IPS-18a (cell line): ENCODE data around the gene SDK1.

ENCODE experiments used
- H3K27ac ChIP-seq: one replicate; pipeline ENCODE4 v1.5.1; 2013; ENCODE audit warnings: low read length
- H3K27me3 ChIP-seq: one replicate; pipeline ENCODE4 v1.6.1; 2013; ENCODE audit warnings: mild to moderate bottlenecking, low read length; ENCODE audit not compliant: control insufficient read depth, insufficient read depth
- H3K36me3 ChIP-seq: one replicate; pipeline ENCODE4 v1.6.1; 2013; ENCODE audit warnings: low read depth, low read length; ENCODE audit not compliant: control insufficient read depth
- H3K4me1 ChIP-seq: one replicate; pipeline ENCODE4 v1.6.1; 2013; ENCODE audit warnings: low read depth, low read length; ENCODE audit not compliant: control insufficient read depth
- H3K4me3 ChIP-seq: one replicate; pipeline ENCODE4 v1.5.1; 2013; ENCODE audit warnings: low read length
- H3K9ac ChIP-seq: one replicate; pipeline ENCODE4 v1.6.1; 2013; ENCODE audit warnings: mild to moderate bottlenecking, low read length, moderate library complexity
- H3K9me3 ChIP-seq: one replicate; pipeline ENCODE4 v1.6.1; 2013; ENCODE audit warnings: low read depth, low read length; ENCODE audit not compliant: control insufficient read depth

Gene SDK1

DNA sequence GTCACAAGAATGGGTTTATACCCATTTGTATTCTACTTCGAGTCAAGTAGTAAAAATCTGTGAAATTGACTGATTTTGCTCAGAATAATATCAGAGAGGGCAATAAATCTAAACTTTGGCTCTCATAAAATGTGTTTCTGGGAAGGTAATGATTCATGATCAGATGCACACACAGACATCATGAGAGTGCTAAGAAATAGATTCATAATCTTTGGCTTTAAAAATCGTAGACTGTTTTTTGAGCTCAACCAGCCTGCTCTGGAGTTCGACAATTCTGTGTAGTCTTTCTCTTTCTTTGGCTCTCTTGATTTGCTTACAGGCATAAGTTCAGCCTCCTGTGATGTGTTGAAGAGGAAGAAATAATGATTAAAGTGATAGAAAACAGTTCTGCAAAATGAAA is 494.7 kb downstream of the SDK1 start:
- Histone ChIP-seq H3K27ac (no peak overlapping the region), H3K4me1 (no peaks in the 10 kb centered on the region), H3K4me3 (no peak overlapping the region), H3K27me3 (no peaks in the 10 kb centered on the region), H3K36me3 (no peaks in the 10 kb centered on the region), H3K9me3 (no peaks in the 10 kb centered on the region), H3K9ac (no peak overlapping the region)

DNA sequence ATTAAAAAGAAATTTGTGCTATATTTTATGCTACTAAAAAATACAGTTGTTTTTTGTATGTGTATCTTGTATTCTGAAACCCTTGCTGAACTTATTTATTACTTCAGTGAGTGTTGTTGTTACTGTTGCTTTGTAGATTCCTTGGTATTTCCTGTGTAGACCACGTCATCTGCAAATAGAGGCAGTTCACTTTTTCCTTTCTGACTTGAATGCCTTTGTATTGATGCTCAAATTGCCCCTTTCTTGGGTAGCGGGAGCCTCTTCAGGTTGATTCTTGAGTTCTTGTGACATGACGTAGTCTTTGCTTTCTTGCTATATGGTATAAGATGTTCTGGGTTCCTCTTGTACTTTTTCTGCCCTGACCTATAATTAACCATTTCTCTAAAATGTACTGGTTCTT is 504.1 kb downstream of the SDK1 start:
- no peak overlapping the region for H3K9ac ChIP-seq
- no peaks in the 10 kb centered on the region for H3K27me3 ChIP-seq
- no peak overlapping the region for H3K27ac ChIP-seq
- no peaks in the 10 kb centered on the region for H3K36me3 ChIP-seq
- no peak overlapping the region for H3K4me3 ChIP-seq
- peaks cover 6% of the 10 kb centered on the region for H3K4me1 ChIP-seq
- H3K9me3 ChIP-seq: no peaks in the 10 kb centered on the region

DNA sequence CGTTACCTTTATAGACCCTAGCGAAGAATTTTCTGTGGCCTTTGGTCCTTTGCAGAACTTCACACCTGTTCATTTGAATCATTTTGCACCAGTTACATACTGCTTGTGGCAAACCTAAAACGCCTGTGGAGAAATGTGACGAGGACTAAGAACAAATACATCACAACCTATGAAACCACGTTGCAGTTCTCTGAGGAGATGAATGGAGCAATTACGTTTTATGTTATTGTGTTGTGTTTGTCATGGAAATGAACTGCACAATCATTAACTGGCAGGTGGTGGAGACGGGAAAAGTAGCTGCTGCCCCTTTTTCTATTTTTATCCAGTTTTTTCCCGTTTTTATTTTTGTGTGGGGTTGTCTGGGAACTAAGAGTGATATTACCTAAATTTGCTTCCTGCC is 505.5 kb downstream of the SDK1 start:
- no peak overlapping the region for H3K4me3 ChIP-seq
- H3K9me3 ChIP-seq: no peaks in the 10 kb centered on the region
- H3K4me1 ChIP-seq: peaks cover 9% of the 10 kb centered on the region
- H3K36me3 ChIP-seq: no peaks in the 10 kb centered on the region
- H3K27me3 ChIP-seq: no peaks in the 10 kb centered on the region
- H3K27ac ChIP-seq: no peak overlapping the region
- H3K9ac ChIP-seq: no peak overlapping the region

DNA sequence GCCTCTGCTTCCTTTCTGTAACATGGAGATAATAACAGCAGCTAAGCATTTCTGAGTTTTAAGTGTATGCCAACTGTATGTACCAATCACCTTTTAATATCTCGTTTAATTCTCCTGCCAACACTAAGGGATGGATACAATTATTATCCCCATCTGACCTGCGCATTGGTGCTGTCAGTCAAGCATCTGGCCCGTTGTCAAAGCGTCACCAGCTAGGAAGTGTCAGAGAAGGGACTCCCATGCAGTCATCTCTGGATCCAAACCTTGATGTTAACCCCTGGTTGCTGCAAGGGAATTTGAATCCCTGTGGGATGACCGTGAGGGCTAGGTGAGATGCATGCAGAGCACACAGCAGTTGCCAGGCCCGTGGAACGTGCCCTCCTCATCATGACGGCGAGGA is 506.8 kb downstream of the SDK1 start:
- no peaks in the 10 kb centered on the region for H3K36me3 ChIP-seq
- H3K27ac ChIP-seq: no peak overlapping the region
- no peaks in the 10 kb centered on the region for H3K9me3 ChIP-seq
- no peak overlapping the region for H3K9ac ChIP-seq
- H3K4me3 ChIP-seq: no peak overlapping the region
- H3K4me1 ChIP-seq: peaks cover 9% of the 10 kb centered on the region
- no peaks in the 10 kb centered on the region for H3K27me3 ChIP-seq

DNA sequence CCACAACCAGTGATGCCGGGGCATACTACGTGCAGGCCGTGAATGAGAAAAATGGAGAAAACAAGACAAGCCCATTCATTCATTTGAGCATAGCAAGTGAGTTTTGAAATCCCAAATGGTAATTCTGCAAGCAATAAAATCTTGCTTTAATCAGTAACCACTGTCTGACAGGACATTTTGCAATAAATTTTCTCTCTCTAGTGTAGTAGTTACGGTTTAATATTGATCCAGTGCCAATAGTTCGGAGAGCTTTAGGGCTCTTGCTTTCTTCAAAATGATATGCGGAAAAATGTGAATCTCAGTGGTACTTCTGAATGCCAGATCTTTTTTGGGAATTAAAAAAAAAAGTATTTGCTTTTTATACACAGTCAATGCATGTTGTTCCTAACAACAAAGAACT is 520.4 kb downstream of the SDK1 start:
- Histone ChIP-seq H3K27me3 (no peaks in the 10 kb centered on the region), H3K4me3 (no peak overlapping the region), H3K27ac (no peak overlapping the region), H3K4me1 (peaks cover 16% of the 10 kb centered on the region), H3K9ac (no peak overlapping the region), H3K36me3 (no peaks in the 10 kb centered on the region), H3K9me3 (no peaks in the 10 kb centered on the region)

DNA sequence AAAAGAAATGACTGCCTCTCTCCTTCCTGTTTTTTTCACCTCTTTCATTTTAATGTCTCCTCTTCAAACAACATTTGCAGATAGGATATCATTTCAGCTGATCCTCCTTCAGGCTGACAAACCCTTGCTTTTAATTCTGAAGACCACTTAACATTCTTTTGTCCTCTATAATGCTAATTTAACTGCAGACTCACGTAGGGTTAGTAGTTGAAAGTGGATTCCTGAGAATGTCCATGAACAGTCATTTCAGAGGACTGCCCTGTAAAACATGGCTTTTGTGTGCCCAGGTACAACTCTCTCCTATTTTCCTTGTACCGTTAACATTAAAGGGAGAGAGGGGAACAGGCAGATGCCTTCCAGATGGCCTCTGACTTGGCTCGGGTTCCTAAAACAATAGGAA is 524.4 kb downstream of the SDK1 start:
- Histone ChIP-seq H3K4me1 (peaks cover 16% of the 10 kb centered on the region), H3K9ac (no peak overlapping the region), H3K9me3 (no peaks in the 10 kb centered on the region), H3K36me3 (no peaks in the 10 kb centered on the region), H3K27me3 (no peaks in the 10 kb centered on the region), H3K4me3 (no peak overlapping the region), H3K27ac (no peak overlapping the region)

DNA sequence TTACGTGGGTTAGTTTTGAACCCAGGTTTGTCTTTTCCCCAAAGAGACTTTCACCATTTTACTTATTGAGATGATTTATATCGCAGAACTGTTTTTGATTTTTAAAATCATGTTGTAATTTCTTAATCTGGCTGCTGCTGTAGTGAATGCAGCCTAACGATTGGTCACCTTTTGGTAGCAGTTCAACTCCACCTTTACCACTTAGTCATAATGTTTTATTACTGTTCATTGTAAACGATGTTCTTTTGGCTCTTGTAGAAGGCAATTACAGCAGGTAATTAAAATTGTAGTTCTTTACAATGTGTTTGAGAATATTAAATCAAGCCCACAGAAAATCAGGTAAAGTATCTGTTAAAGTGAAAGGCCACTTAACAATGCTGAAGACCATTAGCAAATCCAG is 531.1 kb downstream of the SDK1 start:
- H3K4me1 ChIP-seq: no peaks in the 10 kb centered on the region
- H3K27me3 ChIP-seq: no peaks in the 10 kb centered on the region
- H3K9me3 ChIP-seq: no peaks in the 10 kb centered on the region
- H3K36me3 ChIP-seq: no peaks in the 10 kb centered on the region
- no peak overlapping the region for H3K9ac ChIP-seq
- no peak overlapping the region for H3K4me3 ChIP-seq
- no peak overlapping the region for H3K27ac ChIP-seq

DNA sequence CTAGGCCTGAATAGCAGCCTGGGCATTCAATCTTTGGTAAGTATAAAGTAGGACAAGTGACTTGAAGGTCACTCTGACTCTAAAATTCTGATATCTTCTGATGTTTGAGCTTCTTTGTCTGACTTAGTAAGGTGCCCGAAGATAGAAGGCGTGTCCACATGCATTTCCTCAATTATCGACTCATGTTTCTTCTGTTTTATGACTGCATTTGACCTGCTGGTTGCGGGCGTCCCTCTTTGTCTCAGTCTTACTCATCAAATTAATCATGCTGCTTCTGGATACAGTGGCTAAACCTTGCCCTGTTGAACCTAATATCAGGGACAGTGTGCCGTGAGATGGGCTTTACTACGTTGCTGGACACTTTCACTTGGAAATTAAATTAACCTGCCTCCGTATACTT is 534.1 kb downstream of the SDK1 start:
- H3K27me3 ChIP-seq: no peaks in the 10 kb centered on the region
- no peaks in the 10 kb centered on the region for H3K4me1 ChIP-seq
- H3K36me3 ChIP-seq: no peaks in the 10 kb centered on the region
- no peak overlapping the region for H3K4me3 ChIP-seq
- H3K9me3 ChIP-seq: no peaks in the 10 kb centered on the region
- no peak overlapping the region for H3K9ac ChIP-seq
- no peak overlapping the region for H3K27ac ChIP-seq

DNA sequence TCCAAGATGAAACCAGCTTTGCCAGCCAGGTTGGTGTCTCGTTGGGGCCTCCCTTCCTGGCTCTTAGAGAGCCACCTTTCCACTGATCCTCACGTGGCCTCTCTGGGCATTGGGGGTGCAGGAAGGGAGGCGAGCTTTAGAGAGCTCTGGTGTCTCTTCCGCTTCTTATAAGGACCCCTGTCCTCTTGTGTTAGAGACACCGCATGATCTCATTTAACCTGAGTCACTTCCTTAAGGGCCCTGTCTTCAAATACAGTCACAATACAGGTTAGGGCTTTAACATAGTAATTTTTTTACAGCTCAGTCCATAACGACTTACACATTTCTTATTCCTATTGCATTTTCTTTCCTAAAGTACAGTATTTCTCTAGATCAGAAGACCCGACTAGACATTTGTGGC is 535.8 kb downstream of the SDK1 start:
- Histone ChIP-seq H3K9ac (no peak overlapping the region), H3K4me1 (no peaks in the 10 kb centered on the region), H3K36me3 (no peaks in the 10 kb centered on the region), H3K27me3 (no peaks in the 10 kb centered on the region), H3K9me3 (no peaks in the 10 kb centered on the region), H3K4me3 (no peak overlapping the region), H3K27ac (no peak overlapping the region)

DNA sequence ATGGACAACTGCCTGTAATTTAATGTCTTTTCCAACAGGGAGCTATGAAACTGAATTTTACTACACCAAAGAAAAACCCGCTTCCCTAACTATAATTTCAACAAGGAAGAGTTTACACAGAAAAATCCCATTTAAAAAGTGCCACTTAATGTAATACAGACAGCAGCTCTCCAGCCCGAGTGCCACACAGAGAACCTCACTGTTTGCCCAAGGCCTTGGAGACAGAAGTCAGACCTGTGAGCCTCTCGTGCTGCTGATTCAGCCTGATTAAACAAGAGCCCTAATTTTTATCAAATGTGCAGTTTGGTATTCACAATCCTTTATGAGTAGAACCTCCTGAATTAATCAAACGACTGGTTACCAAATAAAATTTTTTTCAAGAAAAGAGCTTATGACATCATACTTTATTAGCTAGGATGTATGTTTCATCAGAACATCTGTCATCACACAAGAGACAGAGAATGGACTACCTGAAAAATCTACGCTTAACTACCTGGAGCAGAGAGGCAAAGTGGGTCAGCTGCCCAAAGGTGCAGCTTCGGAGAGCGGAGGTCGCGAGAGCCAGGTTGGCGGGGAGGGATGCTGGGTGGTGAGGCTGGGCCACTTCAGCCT is 543.6 kb downstream of the SDK1 start:
- H3K27ac ChIP-seq: no peak overlapping the region
- H3K9me3 ChIP-seq: no peaks in the 10 kb centered on the region
- H3K9ac ChIP-seq: no peak overlapping the region
- H3K4me1 ChIP-seq: no peaks in the 10 kb centered on the region
- H3K27me3 ChIP-seq: no peaks in the 10 kb centered on the region
- no peaks in the 10 kb centered on the region for H3K36me3 ChIP-seq
- no peak overlapping the region for H3K4me3 ChIP-seq

DNA sequence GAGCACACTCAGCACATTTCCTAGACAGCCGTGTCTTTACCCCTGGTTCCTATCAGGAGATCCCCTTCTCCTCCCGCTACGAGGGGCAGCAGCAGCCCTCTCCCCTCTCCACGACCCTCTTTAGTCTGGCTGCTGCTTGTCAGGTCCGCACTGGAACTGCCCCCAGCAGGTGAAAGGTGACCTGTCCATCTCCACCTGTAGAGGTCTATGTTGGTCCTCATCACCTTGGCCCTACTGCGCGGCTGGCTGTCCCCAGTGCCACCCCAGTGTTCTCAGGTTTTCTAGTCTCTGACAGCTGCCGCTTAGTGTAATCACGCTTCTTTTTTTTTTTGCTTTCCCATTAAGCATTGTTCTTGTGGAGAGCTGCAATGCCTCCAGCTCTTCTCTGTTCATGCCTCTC is 545.7 kb downstream of the SDK1 start:
- H3K9ac ChIP-seq: no peak overlapping the region
- no peaks in the 10 kb centered on the region for H3K4me1 ChIP-seq
- H3K4me3 ChIP-seq: no peak overlapping the region
- H3K36me3 ChIP-seq: no peaks in the 10 kb centered on the region
- H3K27me3 ChIP-seq: no peaks in the 10 kb centered on the region
- no peak overlapping the region for H3K27ac ChIP-seq
- H3K9me3 ChIP-seq: no peaks in the 10 kb centered on the region

DNA sequence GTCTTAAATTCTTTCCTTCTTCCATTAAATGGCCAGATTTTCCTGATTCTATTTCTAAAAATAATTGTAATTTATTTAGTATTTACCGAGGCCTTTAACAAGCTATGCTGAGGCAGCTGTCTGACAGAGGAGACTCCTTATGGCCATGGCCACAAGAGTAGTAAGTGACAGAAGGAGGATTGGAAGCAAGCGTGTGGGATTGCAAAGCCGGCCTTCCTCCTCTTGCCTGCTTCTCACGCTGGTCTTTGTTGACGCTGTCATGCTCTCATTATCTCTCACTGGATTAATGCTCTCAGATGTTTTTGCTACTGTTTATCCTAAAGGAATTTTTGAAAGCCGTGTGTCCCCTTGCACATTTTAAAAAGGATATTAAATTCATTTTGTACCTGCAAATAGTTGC is 546.3 kb downstream of the SDK1 start:
- Histone ChIP-seq H3K9me3 (no peaks in the 10 kb centered on the region), H3K4me3 (no peak overlapping the region), H3K9ac (no peak overlapping the region), H3K4me1 (no peaks in the 10 kb centered on the region), H3K27ac (no peak overlapping the region), H3K36me3 (no peaks in the 10 kb centered on the region), H3K27me3 (no peaks in the 10 kb centered on the region)
